GM18873 (cell line): ENCODE data around the gene SLC34A3.

Experiments
- ATAC-seq: cut with Tn5 transposase; IDR thresholded peaks from one replicate; pipeline ENCODE4 v1.9.1; 2021; ENCODE audit warnings: mild to moderate bottlenecking, moderate library complexity, moderate number of reproducible peaks; ENCODE audit not compliant: unreplicated experiment, low FRiP score

SLC34A3 gene

GRCh38 chr9:137230705-137231371, at the start of gene SLC34A3:
Gene SLC34A3 (plus strand): TSS chr9:137230901. CDS start chr9:137231703, 802 bp downstream.
- no peak for ATAC-seq

- ATAC-seq: no peak
Observed at GRCh38 chr9:137181680-137182079, 49.0 kb upstream of the SLC34A3 start.

GRCh38 chr9:137182836-137183235, 47.9 kb upstream of the SLC34A3 start:
- no peak for ATAC-seq

GRCh38 chr9:137183980-137184595, 46.6 kb upstream of the SLC34A3 start:
- ATAC-seq: no peak

GRCh38 chr9:137184881-137185660, 45.6 kb upstream of the SLC34A3 start:
- no peak for ATAC-seq

GRCh38 chr9:137185921-137186320, 44.8 kb upstream of the SLC34A3 start:
- ATAC-seq: no peak

- ATAC-seq: no peak
Observed at GRCh38 chr9:137186385-137186784, 44.3 kb upstream of the SLC34A3 start.

GRCh38 chr9:137187386-137187785, 43.3 kb upstream of the SLC34A3 start:
- ATAC-seq: no peak

GRCh38 chr9:137188086-137188489, 42.6 kb upstream of the SLC34A3 start:
- no peak for ATAC-seq

- ATAC-seq: peak; percentile 61
Observed at GRCh38 chr9:137188490-137189296, 42.0 kb upstream of the SLC34A3 start, which contains the start of the genes ANAPC2 and SSNA1. Gene ANAPC2 (minus strand): TSS chr9:137188560. CDS start chr9:137188532, 28 bp downstream. Gene SSNA1 (plus strand): TSS chr9:137188676. CDS start chr9:137188727, 51 bp downstream.

GRCh38 chr9:137189297-137190295, 41.1 kb upstream of the SLC34A3 start:
- no peak for ATAC-seq

- no peak for ATAC-seq
Observed at GRCh38 chr9:137190315-137190856, 40.3 kb upstream of the SLC34A3 start.

- no peak for ATAC-seq
Observed at GRCh38 chr9:137191245-137191644, 39.5 kb upstream of the SLC34A3 start.

- no peak for ATAC-seq
Observed at GRCh38 chr9:137191691-137192447, 38.8 kb upstream of the SLC34A3 start.

GRCh38 chr9:137192448-137192780, 38.3 kb upstream of the SLC34A3 start:
- ATAC-seq: no peak

- ATAC-seq: no peak
Observed at GRCh38 chr9:137192859-137193258, 37.8 kb upstream of the SLC34A3 start.

- no peak for ATAC-seq
Observed at GRCh38 chr9:137193771-137194170, 36.9 kb upstream of the SLC34A3 start.

- ATAC-seq: no peak
Observed at GRCh38 chr9:137194388-137194787, 36.3 kb upstream of the SLC34A3 start.
